Gastroesophageal sphincter (tissue), 4 donors: ENCODE data around the gene GIPC2. TPM values are rescaled to one million over a fixed set of nuclear protein-coding genes. Genes with fewer than 3 reads are reported as not detected.
A peak's percentile ranks its signal among the peaks of the same experiment; 100 is the strongest.
"Not testable (repeated sequence)": the region's sequence is repeated elsewhere in the genome, so short reads cannot be mapped to it uniquely, and the experiment has no call there.

Experiments
- ATAC-seq: fragments of 150-250 bp; one replicate; pipeline ENCODE4 v1.9.1; 2016; ENCODE audit warnings: mild to moderate bottlenecking, moderate library complexity
- H3K27ac ChIP-seq, 4 donors: fragments of 200-600 bp; sonication (generic) in 3 of 4; 1 replicate in 3 of 4; 2 replicates in 1 of 4; pipeline ENCODE4 v1.5.1; 2016 to 2019
- H3K27me3 ChIP-seq: fragments of 200-600 bp; sonication (generic); one replicate; pipeline ENCODE4 v1.5.1; 2019
- H3K36me3 ChIP-seq, 2 donors: fragments of 200-600 bp; sonication (generic); one replicate each; pipeline ENCODE4 v1.5.1; 2019; ENCODE audit warnings: control low read depth in 1 of 2
- H3K4me1 ChIP-seq, 3 donors: fragments of 200-600 bp; sonication (generic); 1 replicate in 2 of 3; 2 replicates in 1 of 3; pipeline ENCODE4 v1.5.1; 2016 to 2019; ENCODE audit warnings: control low read depth in 2 of 3
- H3K4me3 ChIP-seq, 2 donors: fragments of 200-600 bp; sonication (generic); one replicate each; pipeline ENCODE4 v1.5.1; 2019; ENCODE audit warnings: mild to moderate bottlenecking in 1 of 2, moderate library complexity in 1 of 2
- H3K9me3 ChIP-seq, 3 donors: fragments of 200-600 bp; sonication (generic); one replicate each; pipeline ENCODE4 v1.5.1; 2017 to 2019; ENCODE audit warnings: control low read depth in 2 of 3
- EP300 ChIP-seq: sonication (generic); formaldehyde crosslinking; IDR thresholded peaks from one replicate; pipeline ENCODE4 v1.6.1; 2017; ENCODE audit warnings: antibody characterized with exemption, mild to moderate bottlenecking
- POLR2A ChIP-seq, 2 donors: fragments of 450-650 bp; IDR thresholded peaks; one replicate each; pipeline ENCODE4 v1.6.1; 2017; ENCODE audit warnings: antibody characterized with exemption in 2 of 2, mild to moderate bottlenecking in 2 of 2, moderate library complexity in 1 of 2
- POLR2AphosphoS5 ChIP-seq: sonication (generic); formaldehyde crosslinking; IDR thresholded peaks from one replicate; pipeline ENCODE4 v1.6.1; 2017; ENCODE audit warnings: antibody characterized with exemption
- WGBS, 2 donors: methylation state at CpG; one replicate each; pipeline ENCODE4 v1.1.5; 2018; ENCODE audit warnings: low coverage in 1 of 2; 5-methylcytosine and 5-hydroxymethylcytosine counted together
- total RNA-seq, 4 donors: library from RNA; depleted of rRNA; stranded (reverse); fragments of >200 nt; gene quantifications; one replicate each; pipeline ENCODE4 v1.1.0, GENCODE V29; 2016
- TF ChIP-seq, protein P1 (sequence below), 4 experiments: fragments of 200-600 bp in 2 of 4; fragments of 450-650 bp in 2 of 4; sonication (generic) in 1 of 4; IDR thresholded peaks; one replicate each; pipeline ENCODE4 v1.5.1; 2017 to 2019; ENCODE audit warnings: antibody characterized with exemption in 4 of 4, mild to moderate bottlenecking in 2 of 4, moderate library complexity in 2 of 4

The GIPC2 gene
- total RNA-seq, 4 donors from 2014 or later, result 2.2 to 9.0 (median 5.5) TPM

DNA sequence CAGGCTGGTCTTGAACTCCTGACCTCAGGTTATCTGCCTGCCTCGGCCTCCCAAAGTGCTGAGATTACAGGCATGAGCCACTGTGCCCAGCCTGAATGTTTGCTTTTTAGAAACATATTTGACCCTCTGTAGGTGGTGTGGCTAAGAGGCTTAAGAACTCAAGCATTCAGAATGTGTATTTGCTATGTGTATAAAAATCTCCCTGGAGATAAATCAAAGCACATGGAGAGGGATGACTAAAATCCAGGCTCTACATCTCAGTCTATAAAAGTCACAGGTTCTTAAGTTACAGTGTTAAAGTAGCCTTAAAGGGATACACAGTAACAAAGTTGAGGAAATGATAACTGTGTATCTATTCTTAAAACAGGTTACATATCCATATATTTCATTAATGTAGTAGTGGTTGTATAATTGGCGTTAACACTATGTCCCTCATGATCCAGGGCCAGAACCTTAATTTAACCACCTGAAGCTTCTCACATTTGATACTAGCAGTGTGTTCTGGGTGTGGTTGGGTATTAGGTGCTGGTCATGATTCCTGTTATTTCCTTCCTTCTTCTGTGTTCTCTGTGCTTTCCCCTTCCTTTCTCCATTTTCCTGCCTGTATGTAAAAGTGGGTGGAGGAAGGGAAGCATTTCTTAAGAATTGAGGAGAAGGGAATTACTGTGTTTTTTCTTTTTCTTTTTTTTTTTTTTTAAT, 16.2 kb downstream of the GIPC2 start:
- TF ChIP-seq EP300, result no peak
- no peak for TF ChIP-seq POLR2A (IDR thresholded peaks at IDR 0.05)
- no peak for TF ChIP-seq POLR2AphosphoS5
- TF ChIP-seq, protein P1, sequence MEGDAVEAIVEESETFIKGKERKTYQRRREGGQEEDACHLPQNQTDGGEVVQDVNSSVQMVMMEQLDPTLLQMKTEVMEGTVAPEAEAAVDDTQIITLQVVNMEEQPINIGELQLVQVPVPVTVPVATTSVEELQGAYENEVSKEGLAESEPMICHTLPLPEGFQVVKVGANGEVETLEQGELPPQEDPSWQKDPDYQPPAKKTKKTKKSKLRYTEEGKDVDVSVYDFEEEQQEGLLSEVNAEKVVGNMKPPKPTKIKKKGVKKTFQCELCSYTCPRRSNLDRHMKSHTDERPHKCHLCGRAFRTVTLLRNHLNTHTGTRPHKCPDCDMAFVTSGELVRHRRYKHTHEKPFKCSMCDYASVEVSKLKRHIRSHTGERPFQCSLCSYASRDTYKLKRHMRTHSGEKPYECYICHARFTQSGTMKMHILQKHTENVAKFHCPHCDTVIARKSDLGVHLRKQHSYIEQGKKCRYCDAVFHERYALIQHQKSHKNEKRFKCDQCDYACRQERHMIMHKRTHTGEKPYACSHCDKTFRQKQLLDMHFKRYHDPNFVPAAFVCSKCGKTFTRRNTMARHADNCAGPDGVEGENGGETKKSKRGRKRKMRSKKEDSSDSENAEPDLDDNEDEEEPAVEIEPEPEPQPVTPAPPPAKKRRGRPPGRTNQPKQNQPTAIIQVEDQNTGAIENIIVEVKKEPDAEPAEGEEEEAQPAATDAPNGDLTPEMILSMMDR (IDR thresholded peaks at IDR 0.05), result no peak
- no peak overlapping the region for H3K4me3 ChIP-seq
- no peaks in the 10 kb centered on the region for H3K27me3 ChIP-seq
- H3K9me3 ChIP-seq, result no peaks in the 10 kb centered on the region
- no peaks in the 10 kb centered on the region for H3K36me3 ChIP-seq
- H3K27ac ChIP-seq, result peak overlapping the region in 3 of 4 donors; percentile 50 to 64 (median 61)
- ATAC-seq, result no peak
- peaks cover 0 to 9% (median 3%) of the 10 kb centered on the region in 3 donors for H3K4me1 ChIP-seq
- WGBS, 2 donors, result 20 to 42% methylated on average over 1 to 2 of the region's 2 CpGs

DNA sequence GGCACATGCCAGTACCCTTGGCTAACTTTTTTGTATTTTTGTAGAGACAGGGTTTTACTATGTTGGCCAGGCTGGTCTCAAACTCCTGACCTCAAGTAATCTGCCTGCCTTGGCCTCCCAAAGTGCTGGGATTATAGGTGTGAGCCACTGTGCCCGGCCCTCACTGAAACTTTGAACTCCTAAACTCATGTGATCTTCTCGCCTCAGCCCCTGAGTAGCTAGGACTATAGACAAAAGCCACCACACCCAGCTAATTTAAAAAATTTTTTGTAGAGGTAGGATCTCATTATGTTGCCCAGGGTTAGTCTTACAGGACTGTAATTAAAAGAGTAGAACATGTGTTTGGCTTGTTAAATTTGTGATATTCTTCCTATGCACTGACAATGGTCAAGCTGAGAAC, 19.1 kb downstream of the GIPC2 start:
- not testable (repeated sequence) for H3K4me3 ChIP-seq, H3K9me3 ChIP-seq, ATAC-seq, H3K36me3 ChIP-seq, H3K27me3 ChIP-seq, H3K27ac ChIP-seq
- H3K4me1 ChIP-seq, result peaks cover 2 to 23% (median 3%) of the 10 kb centered on the region in 3 donors
- WGBS, 2 donors, result 100% methylated on average over 1 to 2 of the region's 2 CpGs

- no peaks in the 10 kb centered on the region for H3K27me3 ChIP-seq
- H3K27ac ChIP-seq, result peak overlapping the region in 3 of 4 donors; percentile 33 to 74 (median 50)
- TF ChIP-seq, protein P1 (IDR thresholded peaks at IDR 0.05), result no peak
- TF ChIP-seq EP300 (no peak), POLR2A (IDR thresholded peaks at IDR 0.05) (no peak), POLR2AphosphoS5 (no peak)
- no peaks in the 10 kb centered on the region for H3K9me3 ChIP-seq
- WGBS, 2 donors, result 40% methylated on average over 1 of the region's 3 CpGs; no CpG with 5 or more reads in 1 of the 2 donors
- no peak overlapping the region for H3K4me3 ChIP-seq
- peaks cover 0 to 32% (median 6%) of the 10 kb centered on the region in 3 donors for H3K4me1 ChIP-seq
- no peaks in the 10 kb centered on the region for H3K36me3 ChIP-seq
- no peak for ATAC-seq
These were observed 23.0 kb downstream of the GIPC2 start for GRCh38 chr1:78068681-78069283.

DNA sequence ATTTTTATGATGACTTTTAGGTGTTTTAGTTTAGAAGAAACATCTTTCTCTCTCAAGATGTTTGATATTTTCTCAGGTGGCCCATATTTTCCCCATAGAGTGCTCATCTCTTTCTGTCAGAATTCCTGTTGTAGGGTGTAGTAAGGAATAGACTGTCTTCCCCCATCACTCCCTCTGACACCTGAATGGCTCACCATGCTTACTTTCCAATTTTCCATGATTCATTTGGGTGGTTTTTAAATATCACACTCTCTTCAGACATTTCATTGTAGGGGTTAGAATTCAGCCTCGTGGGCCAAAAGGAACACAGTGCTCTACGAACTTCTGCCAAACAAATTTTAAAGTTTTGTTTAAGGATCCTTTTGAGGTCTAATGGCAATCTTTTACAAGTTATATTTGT, 24.0 kb downstream of the GIPC2 start:
- ATAC-seq, result no peak
- WGBS, 2 donors, result 25 to 35% methylated on average over 2 of the region's 2 CpGs
- no peak overlapping the region for H3K4me3 ChIP-seq
- TF ChIP-seq EP300 (no peak), POLR2A (IDR thresholded peaks at IDR 0.05) (no peak), POLR2AphosphoS5 (no peak)
- TF ChIP-seq, protein P1 (IDR thresholded peaks at IDR 0.05), result no peak
- peaks cover 0 to 32% (median 6%) of the 10 kb centered on the region in 3 donors for H3K4me1 ChIP-seq
- no peaks in the 10 kb centered on the region for H3K9me3 ChIP-seq
- no peaks in the 10 kb centered on the region for H3K36me3 ChIP-seq
- H3K27ac ChIP-seq, result peak overlapping the region; percentile 34 to 74 (median 44)
- H3K27me3 ChIP-seq, result no peaks in the 10 kb centered on the region

GRCh38 chr1:78070210-78070609, 24.4 kb downstream of the GIPC2 start:
- ATAC-seq, result no peak
- no peak overlapping the region for H3K4me3 ChIP-seq
- no peaks in the 10 kb centered on the region for H3K9me3 ChIP-seq
- TF ChIP-seq POLR2A (IDR thresholded peaks at IDR 0.05) (no peak), EP300 (no peak), POLR2AphosphoS5 (no peak)
- TF ChIP-seq, protein P1 (IDR thresholded peaks at IDR 0.05), result no peak
- H3K36me3 ChIP-seq, result no peaks in the 10 kb centered on the region
- 36 to 37% methylated on average over 2 of the region's 2 CpGs for WGBS, 2 donors
- no peaks in the 10 kb centered on the region for H3K27me3 ChIP-seq
- peaks cover 0 to 32% (median 6%) of the 10 kb centered on the region in 3 donors for H3K4me1 ChIP-seq
- peak overlapping the region; percentile 34 to 74 (median 44) for H3K27ac ChIP-seq
